GM12801 (cell line): ENCODE data around the gene THAP3.

ENCODE experiments used
- TF ChIP-seq, protein P1 (sequence below): IDR thresholded peaks from one replicate; pipeline ENCODE4 v1.5.1; 2011; ENCODE audit warnings: control low read depth; ENCODE audit not compliant: insufficient read length; ENCODE audit errors: extremely low read depth

THAP3 gene

DNA sequence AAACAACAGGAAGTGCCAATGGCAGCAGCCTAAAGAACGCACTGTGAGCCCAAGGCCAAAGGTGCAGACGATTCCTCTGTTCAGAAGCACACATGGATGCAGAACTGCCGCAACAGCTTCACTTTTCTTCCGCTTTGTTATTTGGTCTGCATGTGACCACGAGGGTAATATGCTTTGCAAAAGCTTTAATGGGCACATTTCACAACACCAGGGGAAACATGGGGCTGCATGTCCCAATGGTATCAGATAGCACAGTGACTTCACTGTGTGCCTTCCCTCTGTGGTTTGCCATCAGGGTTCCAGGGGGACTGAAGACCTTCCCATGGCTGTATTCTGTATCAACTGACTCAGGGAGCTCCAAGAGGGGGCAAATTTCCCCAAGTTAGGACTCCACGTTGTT, 28.3 kb downstream of the THAP3 start:
- TF ChIP-seq, protein P1, sequence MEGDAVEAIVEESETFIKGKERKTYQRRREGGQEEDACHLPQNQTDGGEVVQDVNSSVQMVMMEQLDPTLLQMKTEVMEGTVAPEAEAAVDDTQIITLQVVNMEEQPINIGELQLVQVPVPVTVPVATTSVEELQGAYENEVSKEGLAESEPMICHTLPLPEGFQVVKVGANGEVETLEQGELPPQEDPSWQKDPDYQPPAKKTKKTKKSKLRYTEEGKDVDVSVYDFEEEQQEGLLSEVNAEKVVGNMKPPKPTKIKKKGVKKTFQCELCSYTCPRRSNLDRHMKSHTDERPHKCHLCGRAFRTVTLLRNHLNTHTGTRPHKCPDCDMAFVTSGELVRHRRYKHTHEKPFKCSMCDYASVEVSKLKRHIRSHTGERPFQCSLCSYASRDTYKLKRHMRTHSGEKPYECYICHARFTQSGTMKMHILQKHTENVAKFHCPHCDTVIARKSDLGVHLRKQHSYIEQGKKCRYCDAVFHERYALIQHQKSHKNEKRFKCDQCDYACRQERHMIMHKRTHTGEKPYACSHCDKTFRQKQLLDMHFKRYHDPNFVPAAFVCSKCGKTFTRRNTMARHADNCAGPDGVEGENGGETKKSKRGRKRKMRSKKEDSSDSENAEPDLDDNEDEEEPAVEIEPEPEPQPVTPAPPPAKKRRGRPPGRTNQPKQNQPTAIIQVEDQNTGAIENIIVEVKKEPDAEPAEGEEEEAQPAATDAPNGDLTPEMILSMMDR: no peak

DNA sequence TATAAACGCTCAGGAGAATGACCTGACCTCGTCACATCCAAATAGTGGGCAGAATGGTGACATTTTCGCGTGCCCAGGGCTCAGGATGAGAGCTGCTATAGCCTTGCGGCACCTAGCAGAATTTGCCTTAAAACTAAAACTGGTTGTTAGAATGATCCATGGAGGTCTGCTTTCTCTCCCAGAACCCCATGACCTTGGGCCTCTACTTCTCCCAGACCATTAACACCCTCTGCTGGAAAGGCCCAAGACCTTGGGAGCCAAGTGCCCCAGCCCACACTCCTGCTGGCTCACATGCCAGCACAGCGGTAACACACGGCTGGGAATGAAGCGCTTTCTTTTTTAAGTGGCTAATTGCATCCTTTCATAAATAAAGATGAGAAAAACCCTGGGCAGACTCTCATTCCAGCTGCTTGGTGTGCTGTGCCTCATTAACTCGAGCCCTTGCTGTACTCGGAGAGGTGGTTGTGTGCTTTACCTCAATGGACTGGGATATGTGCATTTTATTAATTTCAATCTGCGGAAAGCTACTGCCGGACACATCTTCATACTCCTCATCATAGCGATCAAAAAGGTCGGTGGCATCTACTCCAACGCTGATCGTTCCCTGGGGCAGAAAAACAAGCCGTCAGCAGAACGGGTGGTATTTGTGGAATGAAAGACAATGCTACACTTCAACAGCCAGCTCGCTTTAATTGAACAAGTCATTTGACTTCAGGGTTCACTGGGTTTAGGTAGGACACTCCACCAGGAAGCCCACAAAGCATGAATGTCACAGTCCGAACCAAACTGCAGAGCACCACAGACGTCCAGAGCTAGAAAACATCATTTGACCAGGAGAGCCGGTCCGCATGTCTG, 29.0 kb downstream of the THAP3 start:
- TF ChIP-seq, protein P1: no peak

DNA sequence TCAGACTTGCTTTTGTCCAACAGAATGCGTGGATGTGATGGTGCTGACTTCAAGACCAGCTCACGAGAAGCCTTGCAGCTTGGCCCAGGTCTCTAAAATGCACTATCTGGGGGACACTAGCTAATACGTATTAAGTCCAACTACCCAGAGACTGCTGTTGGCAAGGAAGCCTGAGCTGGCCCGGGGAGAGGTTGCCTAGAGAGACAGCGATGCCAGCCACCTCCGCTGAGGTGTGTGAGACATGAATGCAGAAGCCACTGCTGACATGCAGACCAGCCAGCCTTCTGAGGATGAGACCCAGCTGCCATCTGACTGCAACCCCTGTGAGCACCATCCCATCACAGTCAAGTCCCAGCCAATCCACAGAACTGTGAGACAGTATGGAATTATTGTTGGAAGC, 32.5 kb downstream of the THAP3 start:
- TF ChIP-seq, protein P1: no peak

DNA sequence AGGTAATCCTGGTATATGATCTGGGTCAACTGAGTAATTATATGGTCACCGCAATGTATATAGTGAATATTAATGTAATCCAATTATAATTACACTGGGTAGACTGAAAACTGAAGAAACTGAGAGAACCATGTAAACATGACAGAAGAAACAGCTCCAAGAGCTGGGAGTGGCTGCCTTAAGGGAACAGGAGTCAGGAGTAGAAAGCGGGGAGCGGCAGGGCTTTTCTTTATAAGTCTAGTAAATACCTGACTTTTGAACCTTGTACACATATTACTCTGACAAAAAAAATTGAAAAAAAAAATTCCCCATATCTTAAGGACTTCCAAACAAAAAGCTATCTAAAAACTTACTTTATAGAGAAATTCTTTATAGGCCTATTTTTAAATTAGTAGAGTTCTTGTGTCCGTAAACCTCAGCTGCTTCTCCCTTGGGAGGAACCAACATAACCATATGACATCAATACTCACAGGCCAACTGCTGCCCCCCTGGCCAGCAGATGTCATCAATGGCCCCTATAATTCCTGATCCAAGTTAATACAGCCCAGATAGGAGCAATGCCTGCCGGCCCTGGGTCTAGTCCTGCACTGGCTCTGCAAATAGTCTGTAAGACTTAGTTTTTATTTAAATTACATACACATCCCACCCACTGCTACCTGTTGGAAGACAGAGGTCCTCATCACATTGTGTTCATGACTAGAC, 33.8 kb downstream of the THAP3 start:
- TF ChIP-seq, protein P1: no peak

DNA sequence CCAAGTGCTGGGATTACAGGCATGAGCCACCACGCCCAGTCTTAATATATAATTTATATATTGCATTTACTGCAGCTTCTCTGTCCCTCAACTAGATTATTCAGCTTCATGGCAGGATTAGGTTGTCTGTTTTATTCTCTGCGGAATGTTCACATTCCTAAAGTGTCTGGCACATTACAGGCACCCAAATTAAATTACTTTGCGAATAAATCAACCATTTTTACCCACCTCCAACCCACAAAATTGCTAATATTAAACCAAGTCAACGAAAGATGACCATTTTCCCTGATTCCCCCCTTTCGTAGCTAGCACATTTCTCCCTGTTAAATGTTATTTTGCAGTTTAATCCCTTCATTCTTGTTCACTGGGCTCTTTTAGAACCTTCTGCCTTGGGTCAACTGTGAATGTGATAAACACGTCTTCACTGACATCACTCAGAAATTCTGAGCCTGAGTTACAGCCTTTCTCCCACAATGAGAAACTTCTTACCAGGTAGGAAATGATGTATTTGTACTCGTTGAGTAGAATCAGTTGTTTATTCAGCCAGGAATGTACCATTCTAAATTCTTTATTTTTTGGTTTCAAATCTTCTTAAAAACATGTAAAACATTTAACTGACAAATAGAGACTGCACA, 35.9 kb downstream of the THAP3 start:
- TF ChIP-seq, protein P1: no peak

DNA sequence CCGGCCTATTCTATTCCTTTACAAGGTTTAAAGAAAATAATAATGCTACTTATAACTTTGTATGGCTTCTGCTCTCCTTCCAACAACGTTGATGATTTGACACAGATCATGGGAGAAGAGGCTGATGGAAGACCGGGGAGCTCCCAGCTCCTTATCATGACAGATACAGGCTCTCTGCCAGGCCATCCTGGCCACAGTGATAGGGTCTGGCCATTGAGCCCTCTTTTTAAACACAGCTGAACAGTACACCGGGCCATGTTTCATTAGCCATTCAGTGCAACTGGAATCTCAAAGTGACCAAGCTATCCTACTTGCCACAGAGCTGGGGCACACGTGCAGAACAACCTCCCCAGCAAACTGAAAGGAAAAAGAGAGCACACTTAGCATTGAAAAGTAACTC, 42.0 kb downstream of the THAP3 start:
- TF ChIP-seq, protein P1: no peak

DNA sequence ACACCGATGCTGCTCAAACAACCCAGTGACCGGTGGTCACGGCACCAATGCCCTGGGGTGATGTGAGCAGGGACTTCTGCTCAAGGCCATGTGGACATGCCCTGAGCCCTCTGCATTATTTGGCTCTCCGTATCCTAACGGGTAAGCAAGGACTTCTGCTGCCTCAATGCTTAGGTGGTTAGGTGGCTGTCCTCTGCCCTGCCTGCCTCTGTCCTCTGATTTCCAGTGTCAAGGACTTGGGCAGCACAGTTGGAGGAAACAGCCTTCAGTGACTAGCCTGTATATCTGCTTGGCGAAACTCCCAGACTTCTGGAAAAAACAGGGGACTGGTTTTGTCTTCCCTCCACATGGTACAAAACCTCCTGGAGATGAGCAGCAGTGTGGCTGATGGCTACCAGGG, 42.5 kb downstream of the THAP3 start:
- TF ChIP-seq, protein P1: no peak
